HG03175 (cell line): ENCODE measurements around the gene WDPCP.
"Not testable (repeated sequence)": the region's sequence is repeated elsewhere in the genome, so short reads cannot be mapped to it uniquely, and the experiment has no call there.

ENCODE experiments used
- ATAC-seq: cut with Tn5 transposase; IDR thresholded peaks from one replicate; pipeline ENCODE4 v1.9.1; 2021; ENCODE audit warnings: mild to moderate bottlenecking, moderate library complexity; ENCODE audit not compliant: unreplicated experiment

Gene WDPCP

DNA sequence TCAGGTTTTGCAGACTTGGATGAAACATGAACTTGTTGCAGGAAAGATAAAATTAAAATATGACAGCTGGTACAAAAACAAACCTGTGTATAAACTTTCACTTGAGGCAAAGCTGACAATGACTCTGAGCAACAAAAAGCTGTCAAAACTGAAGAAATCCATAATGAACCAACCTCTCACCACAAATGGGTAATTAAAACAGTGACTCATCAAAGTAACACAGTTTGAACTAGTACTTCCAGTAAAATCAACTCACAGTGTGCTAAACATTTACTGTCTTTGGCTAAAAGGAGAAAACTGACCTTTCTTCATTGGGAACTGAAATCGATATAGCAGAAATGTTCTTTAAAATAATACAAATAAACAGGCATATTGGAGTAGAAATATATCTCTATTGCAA is 209.7 kb downstream of the WDPCP start:
- ATAC-seq: no peak

GRCh38 chr2:63374341-63374740 is 213.9 kb downstream of the WDPCP start:
- no peak for ATAC-seq

- no peak for ATAC-seq
Observed at GRCh38 chr2:63372549-63372948, 215.7 kb downstream of the WDPCP start.

DNA sequence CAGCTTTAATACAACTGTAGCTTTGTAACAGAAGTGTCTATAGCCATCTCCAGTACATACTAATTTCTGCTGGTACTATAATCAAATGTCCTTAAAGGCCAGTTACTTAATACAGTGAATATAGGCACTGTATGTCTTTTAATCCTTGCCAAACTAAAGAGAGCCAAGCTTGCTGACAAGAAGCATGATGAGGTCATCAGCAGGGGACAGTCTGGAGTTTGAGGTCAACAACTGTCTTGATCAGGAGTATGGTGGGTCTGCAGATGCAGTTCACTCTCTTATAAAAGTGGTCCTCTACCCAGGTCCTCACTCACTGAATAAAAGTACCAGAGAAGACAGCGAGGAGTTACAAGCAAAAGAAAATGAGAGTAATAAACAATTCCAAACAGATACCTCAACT is 219.1 kb downstream of the WDPCP start:
- ATAC-seq: no peak

DNA sequence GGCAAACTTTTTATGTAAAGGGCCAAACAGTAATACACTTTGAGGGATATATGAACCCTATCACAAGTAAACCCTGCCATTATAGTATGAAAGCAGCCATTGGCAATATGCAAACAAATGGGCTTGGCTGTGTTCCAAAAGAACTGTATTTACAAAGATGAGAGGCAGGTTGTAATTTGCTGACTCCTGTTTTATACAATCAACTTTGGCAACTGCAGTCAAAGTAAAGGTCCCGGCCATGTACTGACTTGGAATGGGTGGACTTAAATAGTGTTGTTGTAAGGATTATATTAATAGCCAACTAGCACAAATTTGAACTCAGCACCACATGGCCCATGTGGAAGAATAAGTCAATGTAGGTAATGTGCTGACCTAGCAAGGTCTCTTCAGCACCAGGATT is 223.4 kb downstream of the WDPCP start:
- ATAC-seq: no peak

GRCh38 chr2:63357722-63358121 is 230.6 kb downstream of the WDPCP start:
- not testable (repeated sequence) for ATAC-seq

- ATAC-seq: no peak
Observed at GRCh38 chr2:63347361-63347760, 240.9 kb downstream of the WDPCP start.

- ATAC-seq: no peak
Observed at GRCh38 chr2:63346411-63346810, 241.9 kb downstream of the WDPCP start.

DNA sequence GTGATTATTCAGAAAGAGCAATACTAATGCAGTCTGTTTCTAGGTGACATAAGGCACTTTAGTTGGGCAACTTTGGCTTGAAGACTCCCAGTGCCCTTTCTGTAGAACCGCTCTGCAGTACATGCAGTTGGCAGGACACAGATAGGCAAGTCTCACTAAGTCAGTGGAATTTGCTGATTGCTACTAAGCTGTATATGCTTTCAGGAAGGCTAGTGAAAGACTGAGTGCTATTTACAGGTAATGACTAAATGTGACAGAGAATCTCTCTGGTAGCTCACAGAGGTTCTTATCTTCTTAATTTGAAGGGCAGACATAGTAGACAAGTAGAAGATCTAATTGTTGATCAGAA is 243.0 kb downstream of the WDPCP start:
- no peak for ATAC-seq

GRCh38 chr2:63344575-63345284 is 243.5 kb downstream of the WDPCP start:
- ATAC-seq: no peak

DNA sequence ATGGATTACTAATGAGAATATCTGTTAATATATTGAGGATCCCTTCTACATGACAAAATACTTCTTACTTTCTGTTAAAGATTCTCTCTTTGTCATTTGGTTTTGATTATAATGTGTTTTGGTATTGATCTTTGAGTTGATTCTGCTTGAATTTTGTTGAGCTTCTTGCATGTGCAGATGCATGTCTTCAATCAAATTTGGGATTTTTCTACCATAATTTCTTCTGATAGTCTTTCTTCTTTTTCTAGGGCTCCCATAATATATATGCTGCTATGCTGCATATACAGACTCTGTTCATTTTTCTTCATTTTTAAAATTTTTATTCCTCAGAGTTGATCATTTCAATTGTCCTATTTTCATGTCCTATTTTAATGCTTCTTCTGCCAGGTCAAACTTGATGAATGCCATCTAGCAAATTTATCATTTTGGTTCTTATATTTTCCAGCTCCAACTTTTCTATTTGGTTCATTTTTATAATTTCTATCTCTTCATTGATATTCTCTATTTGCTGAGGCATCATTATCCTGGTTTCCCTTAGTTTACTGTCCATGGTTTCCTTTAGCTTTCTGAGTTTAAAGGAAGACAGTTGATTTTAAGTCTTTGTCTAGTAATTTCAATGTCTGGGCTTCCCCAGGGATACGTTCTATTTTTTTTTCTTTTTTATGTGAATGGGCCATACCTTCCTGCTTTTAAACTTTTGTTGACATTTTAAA is 244.7 kb downstream of the WDPCP start:
- ATAC-seq: no peak

DNA sequence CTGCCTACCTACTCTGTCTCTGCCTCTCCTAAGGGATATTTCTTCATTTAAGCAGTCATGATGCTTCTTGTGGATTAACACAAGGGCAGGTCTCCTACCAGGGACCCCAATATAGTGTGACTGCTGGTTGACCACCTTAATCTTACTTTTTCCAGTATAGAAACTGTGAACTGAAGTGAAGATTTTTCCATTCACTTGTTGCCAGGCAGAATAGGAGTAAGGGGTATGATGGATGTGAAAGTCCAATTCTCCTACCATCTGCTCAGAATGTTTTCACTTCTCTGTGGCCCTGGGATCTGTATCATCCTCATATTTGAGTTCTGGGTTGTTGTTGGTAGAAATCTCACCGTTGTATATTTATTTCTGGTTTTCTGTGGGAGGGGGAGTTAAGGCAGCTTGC is 247.8 kb downstream of the WDPCP start:
- ATAC-seq: no peak

DNA sequence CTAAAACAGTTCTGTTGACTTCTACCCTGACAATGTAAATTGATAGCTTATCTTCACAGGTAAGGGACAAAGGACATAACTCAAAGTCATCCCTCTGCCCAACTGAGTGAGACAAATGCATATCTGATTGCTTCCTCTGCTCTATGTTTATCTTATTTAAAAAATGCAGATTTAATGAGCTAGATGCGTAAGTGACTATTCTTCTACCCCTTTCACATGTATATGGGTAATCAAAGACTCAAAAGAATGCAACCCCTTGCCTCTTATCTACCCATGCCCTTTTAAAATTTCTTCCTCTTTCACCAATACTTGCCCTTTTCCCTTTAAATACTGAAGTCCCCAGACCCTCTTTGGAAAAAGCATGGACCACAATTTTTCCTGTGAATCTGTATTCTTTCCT is 253.4 kb downstream of the WDPCP start:
- no peak for ATAC-seq

DNA sequence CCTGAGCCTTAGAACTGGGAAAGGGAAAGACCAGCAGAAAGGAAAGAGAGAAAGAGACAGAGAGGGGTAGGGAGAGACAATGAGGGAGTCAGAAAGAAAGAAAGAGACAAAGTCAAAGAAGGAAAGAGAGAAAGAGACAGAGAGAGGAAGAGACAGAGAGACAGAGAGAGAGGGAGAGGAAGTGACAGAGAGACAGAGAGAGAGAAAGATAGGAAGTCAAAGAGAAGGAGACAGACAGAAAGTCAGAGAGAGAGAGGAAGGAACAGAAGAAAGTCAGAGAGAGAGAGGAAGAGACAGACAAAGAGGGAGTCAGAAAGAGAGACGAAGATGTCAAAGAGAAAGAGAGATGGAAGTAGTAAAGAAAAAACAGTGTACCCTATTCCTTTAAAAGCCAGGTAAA is 261.8 kb downstream of the WDPCP start:
- ATAC-seq: no peak

DNA sequence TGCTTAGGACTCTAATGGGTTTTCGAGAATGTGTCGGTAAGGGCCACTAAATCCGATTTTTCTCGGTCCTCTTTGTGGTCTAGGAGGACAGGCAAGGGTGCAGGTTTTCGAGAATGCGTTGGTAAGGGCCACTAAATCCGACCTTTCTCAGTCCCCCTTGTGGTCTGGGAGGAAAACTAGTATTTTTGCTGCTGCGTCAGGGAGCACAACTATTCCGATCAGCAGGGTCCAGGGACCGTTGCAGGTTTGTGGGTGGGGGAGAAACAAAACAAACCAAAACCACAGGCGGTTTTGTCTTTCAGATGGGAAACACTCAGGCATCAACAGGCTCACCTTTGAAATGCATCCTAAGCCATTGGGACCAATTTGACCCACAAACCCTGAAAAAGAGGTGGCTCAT is 264.6 kb downstream of the WDPCP start:
- ATAC-seq: not testable (repeated sequence)

GRCh38 chr2:63321973-63322372 is 266.3 kb downstream of the WDPCP start:
- ATAC-seq: not testable (repeated sequence)

- no peak for ATAC-seq
Observed at GRCh38 chr2:63320669-63321068, 267.6 kb downstream of the WDPCP start.

DNA sequence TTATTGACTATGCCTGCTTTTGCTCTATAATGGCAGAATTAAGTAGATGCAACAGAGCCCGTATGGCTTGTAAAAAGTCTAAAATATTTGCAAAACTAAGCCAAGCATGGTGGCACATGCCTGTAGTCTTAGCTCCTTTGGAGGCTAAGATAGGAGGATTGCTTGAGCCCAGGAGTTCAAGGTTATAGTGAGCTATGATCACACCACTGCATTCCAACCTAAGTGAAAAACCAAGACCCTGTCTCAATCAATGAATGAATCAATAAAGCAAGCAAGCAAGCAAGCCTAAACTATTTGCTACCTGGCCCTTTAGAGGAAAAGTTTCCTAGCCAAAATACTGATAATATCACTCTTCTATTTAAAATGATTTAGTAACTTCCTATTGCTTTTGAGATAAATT is 277.7 kb downstream of the WDPCP start:
- ATAC-seq: no peak

DNA sequence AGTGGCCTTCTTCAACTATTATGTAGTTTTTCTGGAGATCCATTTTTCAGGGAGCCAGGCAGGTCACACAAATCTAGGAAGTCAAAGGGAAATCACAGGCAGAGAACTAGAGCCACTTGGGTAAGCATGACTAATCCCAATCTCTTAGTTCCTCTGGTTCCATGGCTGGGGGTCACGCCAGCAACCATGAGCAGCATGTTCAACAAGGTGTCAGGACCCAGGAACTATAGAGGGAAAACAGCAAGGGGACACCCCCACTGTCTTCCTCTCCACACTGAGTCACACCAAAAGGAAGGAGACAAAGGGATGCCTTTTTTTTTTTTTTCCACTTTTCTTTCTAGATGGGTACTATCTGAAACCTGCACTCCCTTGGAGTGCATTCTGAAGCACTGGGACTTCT is 286.8 kb downstream of the WDPCP start:
- no peak for ATAC-seq

DNA sequence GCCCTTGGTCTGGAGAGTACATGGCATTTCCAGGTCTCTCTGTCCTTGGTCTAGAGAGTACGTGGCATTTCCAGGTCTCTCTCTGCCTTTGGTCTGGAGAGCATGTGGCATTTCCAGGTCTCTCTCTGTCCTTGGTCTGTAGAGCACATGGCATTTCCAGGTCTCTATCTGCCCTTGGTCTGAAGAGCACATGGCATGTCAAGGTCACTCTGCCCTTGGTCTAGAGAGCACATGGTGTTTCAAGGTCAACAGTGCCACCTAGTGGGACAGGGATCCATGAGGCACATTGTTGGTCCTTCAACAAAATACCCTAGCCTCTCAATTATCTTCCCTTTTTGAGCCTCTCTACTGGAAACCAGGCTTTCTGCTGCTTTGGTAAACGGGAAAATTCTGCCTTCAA is 287.4 kb downstream of the WDPCP start:
- no peak for ATAC-seq

GRCh38 chr2:63287956-63288355 is 300.3 kb downstream of the WDPCP start:
- no peak for ATAC-seq

- ATAC-seq: not testable (repeated sequence)
Observed at GRCh38 chr2:63286520-63286919, 301.8 kb downstream of the WDPCP start.

DNA sequence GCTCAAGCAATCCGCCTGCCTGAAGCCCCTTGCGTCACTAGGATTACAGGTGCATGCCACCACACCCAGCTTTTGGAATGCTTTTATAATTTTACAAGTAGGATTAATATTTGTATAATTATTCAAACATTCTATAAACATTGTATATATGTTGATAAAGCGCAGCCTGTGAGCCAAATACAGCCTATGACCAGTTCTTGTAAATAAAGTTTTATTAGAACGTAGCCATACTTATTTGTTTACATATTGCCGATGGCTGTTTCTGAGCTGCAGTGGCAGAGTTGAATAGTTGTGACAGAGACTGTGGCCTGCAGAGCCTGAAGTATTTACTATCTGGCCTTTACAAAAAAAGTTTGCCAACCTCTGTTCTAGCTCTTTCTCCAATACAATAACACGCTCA is 305.0 kb downstream of the WDPCP start:
- no peak for ATAC-seq
